AG09319 (cell line): ENCODE data around the gene SPTBN5.

ENCODE experiments used
- DNase-seq: peaks from one replicate; pipeline ENCODE4 v3.0.0-alpha.2; 2010; ENCODE audit warnings: low read depth; ENCODE audit errors: extremely low read depth
- CTCF ChIP-seq: IDR thresholded peaks from 2 replicates; pipeline ENCODE4 v1.5.1; 2011; ENCODE audit warnings: low read depth, mild to moderate bottlenecking, inconsistent platforms, low read length, moderate library complexity

SPTBN5 gene

GRCh38 chr15:41884458-41884857 lies 9.4 kb downstream of the SPTBN5 start:
- no peak for DNase-seq
- no peak for TF ChIP-seq CTCF

GRCh38 chr15:41883484-41883825 lies 10.4 kb downstream of the SPTBN5 start:
- DNase-seq, result no peak

DNA sequence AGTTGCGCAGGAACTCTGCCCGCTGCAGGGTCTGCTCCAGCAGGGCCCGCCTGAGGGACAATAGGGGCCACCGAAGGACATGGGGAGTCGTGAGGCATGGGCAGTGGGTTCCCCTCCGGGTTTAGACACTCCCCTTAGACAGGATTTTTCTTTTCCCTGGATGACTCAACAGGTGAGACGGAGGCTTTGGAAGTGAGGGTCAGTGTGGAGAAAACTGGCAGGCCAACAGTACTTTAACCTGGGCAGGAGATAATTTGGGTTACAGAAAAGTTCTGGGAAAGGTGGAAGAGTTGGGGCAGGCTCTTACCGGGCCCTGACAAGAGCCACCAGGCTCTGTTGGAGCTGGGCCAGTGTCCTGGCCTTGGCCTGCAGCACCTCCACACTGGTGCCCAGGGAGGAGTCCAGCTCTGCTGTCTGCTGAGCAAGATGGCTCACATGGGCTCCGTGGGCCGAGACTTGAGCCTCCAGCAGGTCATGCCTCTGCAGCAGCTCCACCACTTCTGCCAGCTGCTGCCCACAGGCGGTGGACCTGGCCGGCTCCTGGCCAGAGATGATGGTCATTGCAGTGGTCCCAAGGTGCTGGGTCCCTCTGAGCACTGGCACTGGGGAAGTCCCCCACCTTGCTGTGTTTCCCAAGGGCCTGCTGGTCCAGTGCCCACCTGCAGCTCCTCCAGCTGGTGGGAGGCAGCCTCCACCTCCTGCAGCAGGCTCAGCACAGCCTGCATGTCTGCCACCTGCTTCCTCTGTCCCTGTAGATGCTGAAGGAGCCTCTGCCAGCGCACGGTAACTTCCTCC lies 11.0 kb downstream of the SPTBN5 start:
- no peak for DNase-seq
- TF ChIP-seq CTCF, result no peak

More at GRCh38 chr15:41883484-41883825, 10.4 kb downstream of the SPTBN5 start:
- no peak for TF ChIP-seq CTCF

GRCh38 chr15:41881920-41882688 lies 11.7 kb downstream of the SPTBN5 start:
- TF ChIP-seq CTCF, result no peak
- DNase-seq, result no peak

DNA sequence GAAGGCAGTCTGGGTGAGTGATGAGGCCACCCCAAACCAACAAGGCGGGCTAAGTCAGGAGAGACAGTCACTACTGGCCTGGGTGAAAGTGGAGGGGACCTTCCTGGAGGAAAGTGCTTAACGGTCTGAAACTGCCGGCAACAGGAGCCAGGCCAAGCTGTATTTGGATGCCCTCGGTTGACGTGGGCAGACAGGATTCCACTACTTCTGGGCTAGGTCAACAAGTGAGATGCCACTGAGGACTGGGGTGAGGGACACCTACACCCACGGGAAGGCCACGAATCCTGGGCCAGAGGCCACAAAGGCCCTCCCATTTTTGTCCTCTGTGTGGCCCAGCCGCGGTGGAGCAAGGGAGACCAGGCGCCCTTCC lies 12.3 kb downstream of the SPTBN5 start:
- TF ChIP-seq CTCF, result no peak
- no peak for DNase-seq

DNA sequence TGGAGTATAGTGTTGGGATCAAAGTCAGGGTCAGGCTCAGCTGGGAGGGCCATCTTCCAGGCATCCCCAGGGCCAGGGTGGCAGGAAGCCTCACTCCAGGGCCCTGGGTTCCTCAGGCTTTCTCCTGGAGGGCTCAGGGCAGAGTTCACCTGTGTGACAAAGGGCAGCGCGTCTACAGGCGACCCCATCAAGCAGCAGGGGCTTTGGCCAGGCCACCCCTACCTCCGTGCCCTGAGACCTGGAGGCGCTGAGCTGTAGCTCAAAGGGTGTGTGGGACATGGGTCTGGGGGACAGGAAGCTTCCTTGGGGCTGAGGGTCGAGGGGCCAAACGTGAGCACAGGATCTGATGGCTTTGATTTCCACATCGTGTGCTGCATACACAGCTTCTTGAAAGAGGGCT lies 12.8 kb downstream of the SPTBN5 start:
- no peak for DNase-seq
- no peak for TF ChIP-seq CTCF

GRCh38 chr15:41880156-41880877 lies 13.5 kb downstream of the SPTBN5 start:
- no peak for DNase-seq
- TF ChIP-seq CTCF, result no peak
